Measurements from ENCODE around the gene CA10. TPM values are rescaled to one million over a fixed set of nuclear protein-coding genes. Genes with fewer than 3 reads are reported as not detected.

CA10 gene
- polyA plus RNA-seq, 1 donor from 2014 or later: 6.2 TPM

DNA sequence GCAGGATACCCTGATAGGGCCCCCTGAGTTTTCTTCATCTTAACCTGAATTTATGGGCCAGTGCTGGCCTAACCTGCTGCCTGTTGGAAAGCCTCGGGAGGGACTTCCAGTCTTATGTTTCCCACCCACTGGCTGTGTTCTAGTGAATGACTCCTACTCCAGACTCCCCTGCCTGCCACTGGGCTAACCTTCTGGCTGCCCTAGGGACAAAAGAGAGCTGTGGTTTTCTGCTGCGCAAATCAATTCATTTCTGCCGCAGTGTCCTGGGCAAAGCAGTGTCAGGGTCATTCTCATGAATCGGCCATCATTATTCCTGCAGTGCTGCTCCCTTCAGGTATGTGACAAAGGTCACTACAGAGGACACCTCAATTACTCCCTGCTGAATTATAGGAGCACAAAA is 512.0 kb downstream of the CA10 start:
- H3K9me2 ChIP-seq (ENCODE audit: insufficient read depth, low read length): no peaks in the 10 kb centered on the region
- TF ChIP-seq EZH2 (IDR thresholded peaks at IDR 0.05; ENCODE audit: borderline replicate concordance, insufficient read depth, low read length, poor library complexity, severe bottlenecking): no peak
- no peak for TF ChIP-seq TAF1 (IDR thresholded peaks at IDR 0.05; ENCODE audit: low read depth)
- TF ChIP-seq, protein P1, sequence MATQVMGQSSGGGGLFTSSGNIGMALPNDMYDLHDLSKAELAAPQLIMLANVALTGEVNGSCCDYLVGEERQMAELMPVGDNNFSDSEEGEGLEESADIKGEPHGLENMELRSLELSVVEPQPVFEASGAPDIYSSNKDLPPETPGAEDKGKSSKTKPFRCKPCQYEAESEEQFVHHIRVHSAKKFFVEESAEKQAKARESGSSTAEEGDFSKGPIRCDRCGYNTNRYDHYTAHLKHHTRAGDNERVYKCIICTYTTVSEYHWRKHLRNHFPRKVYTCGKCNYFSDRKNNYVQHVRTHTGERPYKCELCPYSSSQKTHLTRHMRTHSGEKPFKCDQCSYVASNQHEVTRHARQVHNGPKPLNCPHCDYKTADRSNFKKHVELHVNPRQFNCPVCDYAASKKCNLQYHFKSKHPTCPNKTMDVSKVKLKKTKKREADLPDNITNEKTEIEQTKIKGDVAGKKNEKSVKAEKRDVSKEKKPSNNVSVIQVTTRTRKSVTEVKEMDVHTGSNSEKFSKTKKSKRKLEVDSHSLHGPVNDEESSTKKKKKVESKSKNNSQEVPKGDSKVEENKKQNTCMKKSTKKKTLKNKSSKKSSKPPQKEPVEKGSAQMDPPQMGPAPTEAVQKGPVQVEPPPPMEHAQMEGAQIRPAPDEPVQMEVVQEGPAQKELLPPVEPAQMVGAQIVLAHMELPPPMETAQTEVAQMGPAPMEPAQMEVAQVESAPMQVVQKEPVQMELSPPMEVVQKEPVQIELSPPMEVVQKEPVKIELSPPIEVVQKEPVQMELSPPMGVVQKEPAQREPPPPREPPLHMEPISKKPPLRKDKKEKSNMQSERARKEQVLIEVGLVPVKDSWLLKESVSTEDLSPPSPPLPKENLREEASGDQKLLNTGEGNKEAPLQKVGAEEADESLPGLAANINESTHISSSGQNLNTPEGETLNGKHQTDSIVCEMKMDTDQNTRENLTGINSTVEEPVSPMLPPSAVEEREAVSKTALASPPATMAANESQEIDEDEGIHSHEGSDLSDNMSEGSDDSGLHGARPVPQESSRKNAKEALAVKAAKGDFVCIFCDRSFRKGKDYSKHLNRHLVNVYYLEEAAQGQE (IDR thresholded peaks at IDR 0.05; ENCODE audit: borderline replicate concordance): no peak
- no peak for TF ChIP-seq SMC3 (conservative IDR thresholded peaks at IDR 0.05; ENCODE audit: poor library complexity)
- TF ChIP-seq, protein P2, sequence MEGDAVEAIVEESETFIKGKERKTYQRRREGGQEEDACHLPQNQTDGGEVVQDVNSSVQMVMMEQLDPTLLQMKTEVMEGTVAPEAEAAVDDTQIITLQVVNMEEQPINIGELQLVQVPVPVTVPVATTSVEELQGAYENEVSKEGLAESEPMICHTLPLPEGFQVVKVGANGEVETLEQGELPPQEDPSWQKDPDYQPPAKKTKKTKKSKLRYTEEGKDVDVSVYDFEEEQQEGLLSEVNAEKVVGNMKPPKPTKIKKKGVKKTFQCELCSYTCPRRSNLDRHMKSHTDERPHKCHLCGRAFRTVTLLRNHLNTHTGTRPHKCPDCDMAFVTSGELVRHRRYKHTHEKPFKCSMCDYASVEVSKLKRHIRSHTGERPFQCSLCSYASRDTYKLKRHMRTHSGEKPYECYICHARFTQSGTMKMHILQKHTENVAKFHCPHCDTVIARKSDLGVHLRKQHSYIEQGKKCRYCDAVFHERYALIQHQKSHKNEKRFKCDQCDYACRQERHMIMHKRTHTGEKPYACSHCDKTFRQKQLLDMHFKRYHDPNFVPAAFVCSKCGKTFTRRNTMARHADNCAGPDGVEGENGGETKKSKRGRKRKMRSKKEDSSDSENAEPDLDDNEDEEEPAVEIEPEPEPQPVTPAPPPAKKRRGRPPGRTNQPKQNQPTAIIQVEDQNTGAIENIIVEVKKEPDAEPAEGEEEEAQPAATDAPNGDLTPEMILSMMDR (IDR thresholded peaks at IDR 0.05; ENCODE audit: poor library complexity, severe bottlenecking): no peak

DNA sequence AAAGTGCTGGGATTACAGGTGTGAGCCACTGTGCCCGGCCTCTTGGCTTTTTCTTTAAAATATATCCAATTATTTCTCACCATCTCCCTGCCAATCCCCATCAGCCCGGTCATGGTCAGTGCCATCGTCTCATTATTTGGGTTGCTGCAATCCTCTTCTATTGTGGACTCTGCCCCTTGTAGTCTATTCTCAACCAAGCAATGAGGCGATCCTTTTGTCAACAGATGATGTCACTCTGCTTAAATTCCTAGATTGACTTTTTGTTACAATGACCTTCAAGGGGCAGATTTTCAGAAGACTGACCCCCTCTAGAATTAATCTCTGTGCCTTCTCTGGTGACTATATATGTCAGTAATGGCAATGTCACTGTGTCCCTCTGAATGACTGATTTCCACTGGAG is 513.5 kb downstream of the CA10 start:
- no peaks in the 10 kb centered on the region for H3K79me2 ChIP-seq (replicated peaks; ENCODE audit: insufficient read depth, low read length)
- TF ChIP-seq TAF1 (IDR thresholded peaks at IDR 0.05; ENCODE audit: low read depth) (no peak), POLR2AphosphoS5 (IDR thresholded peaks at IDR 0.05) (no peak), SMC3 (conservative IDR thresholded peaks at IDR 0.05; ENCODE audit: poor library complexity) (no peak), EP300 (conservative IDR thresholded peaks at IDR 0.05; ENCODE audit: poor library complexity, severe bottlenecking) (no peak), EZH2 (IDR thresholded peaks at IDR 0.05; ENCODE audit: borderline replicate concordance, insufficient read depth, low read length, poor library complexity, severe bottlenecking) (no peak), RAD21 (conservative IDR thresholded peaks at IDR 0.05) (no peak), MXI1 (conservative IDR thresholded peaks at IDR 0.05; ENCODE audit: poor library complexity, severe bottlenecking) (no peak)
- TF ChIP-seq, protein P1 (IDR thresholded peaks at IDR 0.05; ENCODE audit: borderline replicate concordance): no peak
- TF ChIP-seq, protein P2 (IDR thresholded peaks at IDR 0.05; ENCODE audit: poor library complexity, severe bottlenecking): no peak
- no peaks in the 10 kb centered on the region for H3F3A ChIP-seq (ENCODE audit: insufficient read depth, low read length, poor library complexity, severe bottlenecking)
- H3K4me3 ChIP-seq (ENCODE audit: low read length): no peak overlapping the region
- H3K27me3 ChIP-seq (ENCODE audit: insufficient read depth, low read depth, low read length): no peaks in the 10 kb centered on the region
- no peak overlapping the region for H3K4me2 ChIP-seq (ENCODE audit: low read length)
- H4K20me1 ChIP-seq (ENCODE audit: insufficient read depth): no peaks in the 10 kb centered on the region
- H3K9ac ChIP-seq (ENCODE audit: low read length): no peak overlapping the region
- H3K9me2 ChIP-seq (ENCODE audit: insufficient read depth, low read length): no peaks in the 10 kb centered on the region
- no peak overlapping the region for H2AFZ ChIP-seq (ENCODE audit: low read depth, low read length)
- H3K36me3 ChIP-seq (ENCODE audit: insufficient read depth, low read length): no peaks in the 10 kb centered on the region
- no peak overlapping the region for H3K27ac ChIP-seq (ENCODE audit: low read length)
- no peaks in the 10 kb centered on the region for H3K9me3 ChIP-seq (ENCODE audit: low read length)

More for the DNA sequence above, 512.0 kb downstream of the CA10 start:
- Histone ChIP-seq H3K79me2 (replicated peaks; ENCODE audit: insufficient read depth, low read length) (no peaks in the 10 kb centered on the region), H3K27ac (ENCODE audit: low read length) (no peak overlapping the region), H3F3A (ENCODE audit: insufficient read depth, low read length, poor library complexity, severe bottlenecking) (no peaks in the 10 kb centered on the region), H2AFZ (ENCODE audit: low read depth, low read length) (no peak overlapping the region), H3K9ac (ENCODE audit: low read length) (no peak overlapping the region), H3K4me2 (ENCODE audit: low read length) (no peak overlapping the region), H4K20me1 (ENCODE audit: insufficient read depth) (no peaks in the 10 kb centered on the region), H3K27me3 (ENCODE audit: insufficient read depth, low read depth, low read length) (no peaks in the 10 kb centered on the region), H3K36me3 (ENCODE audit: insufficient read depth, low read length) (no peaks in the 10 kb centered on the region), H3K4me3 (ENCODE audit: low read length) (no peak overlapping the region), H3K9me3 (ENCODE audit: low read length) (no peaks in the 10 kb centered on the region)
